HG03439 (cell line): Measurements from ENCODE around the gene S100A5.

Experiments used
- ATAC-seq: cut with Tn5 transposase; IDR thresholded peaks from one replicate; pipeline ENCODE4 v1.9.1; 2021; ENCODE audit warnings: mild to moderate bottlenecking, moderate library complexity; ENCODE audit not compliant: unreplicated experiment

The S100A5 gene

GRCh38 chr1:153548722-153549688 is 8.3 kb upstream of the S100A5 start, which contains the start of gene S100A3:
Gene S100A3 (minus strand): TSS chr1:153549258. CDS start chr1:153548485, 773 bp downstream.
- no peak for ATAC-seq

DNA sequence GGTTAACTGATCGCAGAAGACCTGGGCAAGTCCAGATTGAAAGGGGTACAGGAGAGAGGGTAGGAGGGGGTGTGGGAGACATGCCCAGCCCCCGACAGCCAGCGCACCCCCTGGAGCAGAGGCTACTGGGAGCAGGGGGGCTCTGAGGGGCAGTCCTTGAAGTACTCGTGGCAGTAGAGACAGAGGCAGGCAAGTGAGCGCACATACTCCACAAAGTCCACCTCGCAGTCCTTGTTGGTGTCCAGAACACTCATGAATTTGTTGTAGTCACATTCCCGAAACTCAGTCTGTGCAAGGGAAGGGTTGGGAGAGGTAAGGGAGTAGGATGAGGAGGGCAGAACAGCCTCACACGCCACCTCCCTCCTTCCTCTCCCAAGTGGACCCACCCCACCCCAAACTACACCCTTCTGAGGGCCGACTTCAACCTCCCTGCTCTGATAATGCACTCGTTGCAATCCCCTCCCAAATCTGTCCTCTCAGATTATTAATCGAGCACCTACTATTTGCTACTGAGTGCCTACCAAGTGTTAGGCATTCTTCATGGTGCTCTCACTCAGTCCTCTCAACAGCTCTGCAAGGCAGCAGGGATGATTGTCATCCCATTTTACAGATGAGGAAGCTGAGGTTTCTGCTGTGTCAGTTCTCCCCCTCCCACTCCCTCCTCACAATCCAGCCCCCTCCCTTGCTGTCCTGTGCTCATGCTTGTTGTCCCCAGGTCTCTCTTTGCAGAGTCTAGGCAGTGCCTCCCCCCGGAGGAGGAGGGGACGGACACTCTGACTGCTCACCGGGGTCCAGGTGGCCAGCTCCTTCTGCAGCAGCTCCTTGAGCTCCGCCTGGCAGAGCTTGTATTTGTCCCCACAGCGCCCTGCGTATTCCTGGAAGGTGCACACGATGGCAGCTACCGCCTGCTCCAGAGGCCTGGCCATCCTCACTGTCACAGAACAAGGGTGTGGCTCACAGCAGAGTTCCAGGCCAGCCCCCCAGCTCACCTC is 7.1 kb upstream of the S100A5 start:
- no peak for ATAC-seq

GRCh38 chr1:153546796-153547559 is 6.2 kb upstream of the S100A5 start:
- no peak for ATAC-seq

DNA sequence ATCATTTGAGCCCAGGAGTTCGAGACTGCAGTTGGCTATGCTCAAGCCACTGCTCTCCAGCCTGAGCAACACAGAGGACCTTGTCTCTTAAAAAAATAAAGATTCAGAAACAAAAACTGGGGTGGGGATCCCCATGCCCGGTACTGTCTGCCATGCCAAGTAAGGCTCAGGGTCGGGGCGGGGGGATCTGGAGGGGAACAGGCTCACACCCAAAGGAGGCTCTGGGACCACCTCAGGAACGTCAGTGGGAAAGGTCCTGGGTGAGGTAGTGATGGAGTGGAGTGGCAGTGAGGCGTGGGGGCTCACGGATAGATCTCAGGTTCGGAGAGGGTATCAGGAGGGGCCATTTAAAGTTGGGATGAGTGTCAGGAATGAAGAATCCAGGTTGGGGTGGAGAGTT is 5.6 kb upstream of the S100A5 start:
- ATAC-seq: no peak

DNA sequence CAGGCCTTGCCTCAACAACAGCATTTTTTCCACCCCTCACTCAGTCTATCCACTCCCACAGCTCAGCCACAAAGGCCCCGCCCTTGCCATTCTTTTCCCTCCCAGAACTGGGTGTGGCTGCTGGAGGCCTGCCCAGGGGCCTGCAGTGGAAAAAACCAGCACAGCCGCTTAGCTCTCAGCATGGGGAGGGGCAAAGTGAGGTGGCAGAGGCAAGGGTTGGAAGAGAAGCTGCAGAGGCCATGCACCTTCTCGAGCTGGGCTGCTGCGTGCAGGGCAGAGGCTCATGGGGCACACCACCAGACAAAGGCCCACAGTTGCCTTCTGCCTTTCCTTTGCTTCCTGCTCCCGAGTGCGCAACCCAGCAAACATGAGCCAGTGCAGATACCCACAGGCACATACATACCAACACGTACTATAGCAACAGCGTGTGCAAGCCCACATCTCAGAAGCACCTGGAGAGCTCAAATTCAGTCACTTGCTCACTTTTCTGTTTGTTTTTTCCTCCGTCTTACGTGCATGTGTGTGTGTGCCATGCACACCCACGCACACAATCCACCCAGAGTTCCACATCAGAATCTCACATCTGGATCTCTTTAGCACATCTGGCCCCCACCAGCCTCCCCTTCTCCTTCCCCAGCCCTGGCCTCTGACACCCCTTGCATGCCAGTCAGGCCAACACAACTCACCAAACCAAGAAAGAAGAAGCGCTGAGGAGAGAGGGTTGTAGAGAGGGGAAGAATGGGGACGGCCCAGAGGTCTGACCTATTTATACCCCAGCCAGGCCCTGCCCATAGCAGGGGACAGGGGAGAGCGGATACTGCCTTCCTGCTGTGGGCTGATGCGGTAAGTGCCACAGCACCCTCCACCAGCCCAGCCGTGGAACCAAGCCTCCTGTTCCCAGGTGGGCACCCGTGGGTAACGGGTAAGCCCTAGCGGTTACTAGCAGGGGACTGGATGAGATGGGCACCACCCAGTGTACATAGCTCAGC is 4.6 kb upstream of the S100A5 start, which contains the start of gene S100A4:
Gene S100A4 (minus strand): TSS at position 740 of the 989 bp plus-strand sequence. CDS start 1,012 bp downstream, outside the sequence.
- no peak for ATAC-seq

DNA sequence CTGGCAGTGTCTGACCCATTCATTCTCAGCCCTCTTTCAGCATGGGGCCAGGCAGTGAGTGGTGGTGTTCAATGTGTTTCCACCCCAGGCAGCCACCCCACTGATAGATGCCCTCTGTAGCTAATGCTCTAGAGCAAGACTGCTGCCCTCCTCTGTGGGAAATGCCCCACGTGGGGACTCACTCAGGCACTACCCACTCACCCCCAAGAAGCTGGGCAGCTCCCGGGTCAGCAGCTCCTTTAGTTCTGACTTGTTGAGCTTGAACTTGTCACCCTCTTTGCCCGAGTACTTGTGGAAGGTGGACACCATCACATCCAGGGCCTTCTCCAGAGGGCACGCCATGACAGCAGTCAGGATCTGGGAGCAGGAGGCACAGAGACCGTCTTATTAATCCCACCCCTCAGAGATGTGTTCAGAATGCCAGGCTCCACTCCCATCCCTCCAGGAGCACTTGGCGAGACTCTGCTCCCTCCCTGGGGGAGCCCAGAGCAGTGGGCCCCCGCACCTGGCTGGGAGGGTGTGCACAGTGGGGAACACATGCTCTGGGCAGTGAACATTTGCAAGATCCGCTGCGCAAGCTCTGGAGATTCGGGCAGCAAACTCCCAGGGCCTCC is 3.8 kb upstream of the S100A5 start:
- no peak for ATAC-seq

DNA sequence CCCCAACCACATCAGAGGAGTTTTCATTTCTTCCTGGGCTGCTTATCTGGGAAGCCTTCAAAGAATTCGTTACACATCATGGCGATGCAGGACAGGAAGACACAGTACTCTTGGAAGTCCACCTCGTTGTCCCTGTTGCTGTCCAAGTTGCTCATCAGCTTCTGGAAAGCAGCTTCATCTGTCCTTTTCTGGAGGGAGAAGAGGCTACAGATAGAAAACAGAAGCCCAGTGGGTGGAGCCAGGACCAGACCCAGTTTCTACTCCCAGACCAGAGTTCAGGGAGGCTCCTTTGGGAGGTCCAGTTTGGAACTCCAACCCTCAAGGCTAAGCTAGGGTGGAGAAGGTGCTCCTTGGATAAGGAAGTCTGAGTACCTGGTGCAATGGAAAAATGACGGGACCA is 3.0 kb upstream of the S100A5 start:
- no peak for ATAC-seq

- no peak for ATAC-seq
These were observed 2.4 kb upstream of the S100A5 start for GRCh38 chr1:153542956-153543711.

GRCh38 chr1:153541641-153542590 is 1.2 kb upstream of the S100A5 start:
- ATAC-seq: no peak

GRCh38 chr1:153539395-153540093 is 1.2 kb downstream of the S100A5 start:
- no peak for ATAC-seq

DNA sequence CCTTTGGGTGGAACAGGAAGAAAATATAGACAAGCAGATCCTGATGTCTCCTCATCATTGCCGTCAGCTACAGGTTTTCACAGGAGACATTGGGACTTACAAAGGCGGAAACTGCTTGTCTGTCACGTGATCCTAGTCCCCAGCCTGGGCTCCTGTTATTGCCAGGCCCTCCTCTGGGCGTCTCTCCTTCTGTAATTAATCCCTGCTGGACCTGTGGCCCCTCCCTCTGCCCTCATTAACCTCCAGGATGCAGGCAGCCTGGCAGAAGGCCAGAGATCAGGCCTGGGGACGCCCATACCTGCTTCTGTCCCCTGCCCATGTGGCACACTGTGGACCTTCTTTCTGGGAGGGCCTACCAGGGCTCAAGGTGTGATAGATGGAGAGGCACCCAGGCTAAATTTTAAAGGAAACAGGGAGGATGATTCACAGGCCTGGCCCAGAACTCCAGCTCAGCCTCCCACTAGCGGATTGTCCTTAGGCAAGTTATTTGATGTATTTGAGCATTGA is 2.4 kb downstream of the S100A5 start:
- no peak for ATAC-seq

- no peak for ATAC-seq
These were observed 3.4 kb downstream of the S100A5 start for GRCh38 chr1:153537376-153537730.

GRCh38 chr1:153536671-153537375 is 3.9 kb downstream of the S100A5 start:
- ATAC-seq: no peak

DNA sequence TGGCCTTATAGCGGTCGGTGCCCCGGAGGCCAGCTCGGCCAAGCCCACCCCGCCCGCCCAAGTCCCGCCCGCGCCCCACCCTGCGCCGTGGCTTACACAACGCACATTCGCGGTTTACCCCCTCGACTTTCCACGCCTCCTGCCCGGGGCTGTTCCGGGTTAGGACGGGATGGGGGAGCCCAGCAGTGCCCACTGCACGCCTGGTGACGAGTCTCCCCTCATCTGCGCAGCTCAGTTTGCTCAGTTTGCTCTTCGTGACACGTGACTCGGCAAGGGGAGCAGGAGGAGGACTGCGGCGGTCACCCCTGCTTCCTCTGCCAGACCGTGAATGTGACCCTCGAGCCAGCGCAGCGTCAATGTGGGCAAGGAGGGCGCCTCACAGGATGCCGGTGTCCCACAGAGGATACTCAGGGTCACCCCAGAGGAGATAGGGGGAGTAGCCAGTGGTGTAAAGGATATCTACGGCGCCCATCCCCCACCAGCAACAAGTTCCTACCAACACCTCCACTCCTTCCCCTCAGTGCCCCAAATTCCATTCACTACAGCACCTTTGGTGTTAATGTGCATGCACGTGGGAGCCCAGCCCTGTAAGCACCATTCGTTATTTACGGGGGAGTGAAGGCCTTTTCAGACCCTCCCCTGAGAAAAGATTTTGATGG is 4.6 kb downstream of the S100A5 start:
- no peak for ATAC-seq
